GM19455 (cell line): Measurements from ENCODE around the gene PYROXD2.

Experiments used
- ATAC-seq: cut with Tn5 transposase; IDR thresholded peaks from one replicate; pipeline ENCODE4 v1.9.1; 2021; ENCODE audit not compliant: unreplicated experiment

PYROXD2 gene

DNA sequence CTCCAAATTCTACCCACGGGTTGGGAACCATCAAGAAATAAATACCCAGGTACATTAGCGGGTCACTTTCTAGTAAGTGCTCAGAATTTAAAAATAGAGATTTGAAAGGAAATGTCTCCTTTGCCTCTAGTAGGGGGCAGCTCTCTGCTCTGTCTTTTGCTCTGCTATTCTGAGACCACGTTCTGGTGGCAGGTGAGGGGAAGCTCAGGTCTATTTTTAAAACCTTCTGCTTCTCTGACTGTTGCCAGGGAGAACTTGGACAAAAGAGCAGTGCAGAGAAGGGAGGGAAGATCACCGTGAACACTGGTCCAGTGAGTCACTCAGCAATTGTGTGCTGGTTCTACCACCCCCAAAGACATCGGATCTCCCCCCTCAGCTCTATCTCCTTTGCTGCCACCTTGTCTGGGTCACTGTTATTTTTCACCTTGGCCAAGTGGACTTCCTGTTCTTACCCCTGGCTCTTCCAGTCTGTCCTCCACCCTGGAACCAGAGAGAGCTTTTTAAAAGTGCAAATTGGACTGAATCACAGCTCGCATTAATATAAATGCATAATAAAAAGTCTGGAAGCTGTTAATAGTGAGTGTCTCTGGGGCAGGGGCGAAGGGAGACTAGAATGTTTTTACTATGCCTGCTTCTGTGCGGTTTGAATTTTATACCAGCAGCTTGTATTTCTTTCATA lies 74.6 kb downstream of the PYROXD2 start:
- ATAC-seq = peak; percentile 49

DNA sequence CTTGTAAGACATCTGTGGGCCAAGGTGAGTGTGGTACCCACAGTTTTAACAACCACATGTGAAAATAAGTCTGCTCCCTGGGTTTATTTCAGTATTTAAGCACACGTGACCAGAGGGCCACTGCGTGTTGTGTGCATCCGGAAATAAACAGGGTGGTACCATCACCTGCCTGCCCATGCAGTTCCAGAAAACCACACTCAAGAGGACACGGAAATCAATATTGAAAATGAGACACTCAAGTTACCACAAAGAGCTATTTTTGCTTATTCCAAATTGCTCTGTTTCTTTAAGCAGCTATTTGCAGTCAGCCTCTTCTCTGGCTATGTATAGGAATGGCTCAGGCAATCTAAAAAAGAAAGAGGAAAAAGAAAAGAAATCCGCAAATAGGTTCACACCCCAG lies 75.2 kb downstream of the PYROXD2 start:
- peak; percentile 78 for ATAC-seq

DNA sequence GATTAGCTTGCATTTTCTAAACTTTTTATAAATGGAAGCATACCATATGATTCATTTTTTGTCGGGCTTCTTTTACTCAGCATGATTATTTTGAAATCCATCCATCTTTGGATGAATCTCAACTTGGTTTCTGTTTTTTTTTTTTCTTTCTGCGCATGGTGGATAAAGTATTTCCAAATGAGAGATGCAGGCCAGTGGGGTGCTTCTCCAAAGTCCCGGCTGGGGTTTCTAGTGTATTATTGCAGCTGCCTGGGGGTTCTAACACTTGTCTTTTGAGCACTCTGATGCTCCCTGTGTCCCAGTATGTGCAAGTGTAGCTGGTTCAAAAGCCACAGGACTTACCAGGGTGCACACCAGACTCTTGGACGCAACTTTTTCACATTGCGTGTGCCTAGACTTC lies 76.1 kb downstream of the PYROXD2 start:
- ATAC-seq = no peak

DNA sequence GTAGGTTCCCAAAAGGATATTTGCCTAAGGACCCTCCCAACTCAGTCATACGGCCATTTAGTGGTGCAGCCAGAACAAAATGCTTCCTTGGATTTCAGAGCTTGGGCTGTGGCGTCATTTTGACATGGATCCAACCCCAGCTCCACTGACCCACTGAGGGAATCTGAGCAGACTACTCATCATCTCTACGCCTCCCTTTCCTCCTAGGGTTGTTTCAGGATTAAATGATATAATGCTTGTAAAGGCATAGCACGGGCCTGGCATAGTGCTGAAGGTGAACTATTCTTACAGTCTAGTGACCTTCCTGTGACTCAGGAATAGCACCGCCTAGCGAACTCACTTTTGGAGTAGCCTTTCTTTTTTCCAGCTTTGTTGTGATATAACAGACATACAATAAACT lies 76.7 kb downstream of the PYROXD2 start:
- no peak for ATAC-seq

DNA sequence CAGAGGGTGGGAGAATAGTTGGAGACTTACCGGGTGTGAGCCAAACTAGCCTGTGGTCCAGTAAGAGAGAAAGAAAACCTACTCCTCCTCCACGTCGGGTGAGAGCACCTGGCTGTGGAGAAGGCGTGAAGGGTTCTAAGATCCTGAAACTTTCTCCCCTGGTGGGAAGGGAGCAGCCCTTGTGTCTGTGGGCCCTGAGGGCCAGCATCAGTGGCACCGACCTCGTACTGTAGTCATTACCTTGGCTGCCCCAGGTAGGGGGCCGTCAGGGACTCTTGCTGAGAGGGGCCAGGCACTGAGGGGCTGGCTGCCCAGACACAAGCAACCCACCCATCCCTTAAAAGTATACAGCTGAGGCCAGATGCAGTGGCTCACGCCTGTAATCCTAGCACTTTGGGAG lies 77.5 kb downstream of the PYROXD2 start:
- ATAC-seq = no peak
